ENCODE data around the gene PANX1.

PANX1 gene

GRCh38 chr11:94142308-94143281 lies 14.0 kb downstream of the PANX1 start:
- Histone ChIP-seq H3K4me1 (ENCODE audit: insufficient read depth, insufficient read length) (peaks cover 5% of the 10 kb centered on the region), H3K36me3 (ENCODE audit: insufficient read depth, insufficient read length, low read length) (peaks cover 2% of the 10 kb centered on the region), H3K9me3 (ENCODE audit: insufficient read depth, low read length) (no peaks in the 10 kb centered on the region), H3K9ac (ENCODE audit: insufficient read length, low read depth) (no peak overlapping the region), H3K27me3 (ENCODE audit: insufficient read depth, insufficient read length) (no peaks in the 10 kb centered on the region), H3K4me3 (ENCODE audit: insufficient read length, low read depth) (no peak overlapping the region)
- TF ChIP-seq ZNF274 (IDR thresholded peaks at IDR 0.05; ENCODE audit: low read depth, low read length) = no peak
- no peak for DNase-seq (ENCODE audit: low read depth, low spot score)

GRCh38 chr11:94144216-94144615 lies 15.6 kb downstream of the PANX1 start:
- no peak overlapping the region for H3K4me3 ChIP-seq (ENCODE audit: insufficient read length, low read depth)
- peaks cover 5% of the 10 kb centered on the region for H3K4me1 ChIP-seq (ENCODE audit: insufficient read depth, insufficient read length)
- H3K36me3 ChIP-seq (ENCODE audit: insufficient read depth, insufficient read length, low read length) = peaks cover 2% of the 10 kb centered on the region
- H3K9ac ChIP-seq (ENCODE audit: insufficient read length, low read depth) = no peak overlapping the region
- no peaks in the 10 kb centered on the region for H3K27me3 ChIP-seq (ENCODE audit: insufficient read depth, insufficient read length)
- TF ChIP-seq YY1 (IDR thresholded peaks at IDR 0.05; ENCODE audit: insufficient read depth, insufficient read length) = no peak
- DNase-seq (ENCODE audit: low read depth, low spot score) = no peak
- no peaks in the 10 kb centered on the region for H3K9me3 ChIP-seq (ENCODE audit: insufficient read depth, low read length)

GRCh38 chr11:94144664-94145063 lies 16.0 kb downstream of the PANX1 start:
- Histone ChIP-seq H3K36me3 (ENCODE audit: insufficient read depth, insufficient read length, low read length) (peaks cover 2% of the 10 kb centered on the region), H3K27me3 (ENCODE audit: insufficient read depth, insufficient read length) (no peaks in the 10 kb centered on the region), H3K4me1 (ENCODE audit: insufficient read depth, insufficient read length) (peaks cover 5% of the 10 kb centered on the region), H3K9ac (ENCODE audit: insufficient read length, low read depth) (no peak overlapping the region), H3K9me3 (ENCODE audit: insufficient read depth, low read length) (no peaks in the 10 kb centered on the region), H3K4me3 (ENCODE audit: insufficient read length, low read depth) (no peak overlapping the region)
- DNase-seq (ENCODE audit: low read depth, low spot score) = no peak
- TF ChIP-seq ZNF274 (IDR thresholded peaks at IDR 0.05; ENCODE audit: low read depth, low read length) (no peak), YY1 (IDR thresholded peaks at IDR 0.05; ENCODE audit: insufficient read depth, insufficient read length) (no peak), SUZ12 (IDR thresholded peaks at IDR 0.05; ENCODE audit: extremely low read depth, insufficient read depth, insufficient read length) (no peak)

- H3K4me1 ChIP-seq (ENCODE audit: insufficient read depth, insufficient read length) = peaks cover 5% of the 10 kb centered on the region
- TF ChIP-seq ZNF274 (IDR thresholded peaks at IDR 0.05; ENCODE audit: low read depth, low read length) (no peak), YY1 (IDR thresholded peaks at IDR 0.05; ENCODE audit: insufficient read depth, insufficient read length) (no peak), SUZ12 (IDR thresholded peaks at IDR 0.05; ENCODE audit: extremely low read depth, insufficient read depth, insufficient read length) (no peak)
- H3K27me3 ChIP-seq (ENCODE audit: insufficient read depth, insufficient read length) = no peaks in the 10 kb centered on the region
- no peak overlapping the region for H3K4me3 ChIP-seq (ENCODE audit: insufficient read length, low read depth)
- H3K9ac ChIP-seq (ENCODE audit: insufficient read length, low read depth) = no peak overlapping the region
- H3K9me3 ChIP-seq (ENCODE audit: insufficient read depth, low read length) = no peaks in the 10 kb centered on the region
- H3K36me3 ChIP-seq (ENCODE audit: insufficient read depth, insufficient read length, low read length) = peaks cover 2% of the 10 kb centered on the region
- DNase-seq (ENCODE audit: low read depth, low spot score) = no peak
Observed at GRCh38 chr11:94145431-94145830, 16.8 kb downstream of the PANX1 start.

GRCh38 chr11:94145916-94146315 lies 17.3 kb downstream of the PANX1 start:
- no peak for DNase-seq (ENCODE audit: low read depth, low spot score)
- no peaks in the 10 kb centered on the region for H3K9me3 ChIP-seq (ENCODE audit: insufficient read depth, low read length)

GRCh38 chr11:94147433-94147845 lies 18.8 kb downstream of the PANX1 start:
- Histone ChIP-seq H3K4me3 (ENCODE audit: insufficient read length, low read depth) (no peak overlapping the region), H3K9me3 (ENCODE audit: insufficient read depth, low read length) (no peaks in the 10 kb centered on the region), H3K4me1 (ENCODE audit: insufficient read depth, insufficient read length) (peaks cover 2% of the 10 kb centered on the region), H3K9ac (ENCODE audit: insufficient read length, low read depth) (no peak overlapping the region), H3K27me3 (ENCODE audit: insufficient read depth, insufficient read length) (no peaks in the 10 kb centered on the region), H3K36me3 (ENCODE audit: insufficient read depth, insufficient read length, low read length) (peaks cover 2% of the 10 kb centered on the region)
- DNase-seq (ENCODE audit: low read depth, low spot score) = no peak
- TF ChIP-seq SUZ12 (IDR thresholded peaks at IDR 0.05; ENCODE audit: extremely low read depth, insufficient read depth, insufficient read length) (no peak), ZNF274 (IDR thresholded peaks at IDR 0.05; ENCODE audit: low read depth, low read length) (no peak), YY1 (IDR thresholded peaks at IDR 0.05; ENCODE audit: insufficient read depth, insufficient read length) (no peak)

More at GRCh38 chr11:94145916-94146315, 17.3 kb downstream of the PANX1 start:
- Histone ChIP-seq H3K27me3 (ENCODE audit: insufficient read depth, insufficient read length) (no peaks in the 10 kb centered on the region), H3K4me1 (ENCODE audit: insufficient read depth, insufficient read length) (peaks cover 5% of the 10 kb centered on the region), H3K4me3 (ENCODE audit: insufficient read length, low read depth) (no peak overlapping the region), H3K36me3 (ENCODE audit: insufficient read depth, insufficient read length, low read length) (peaks cover 2% of the 10 kb centered on the region), H3K9ac (ENCODE audit: insufficient read length, low read depth) (no peak overlapping the region)
- TF ChIP-seq SUZ12 (IDR thresholded peaks at IDR 0.05; ENCODE audit: extremely low read depth, insufficient read depth, insufficient read length) (no peak), ZNF274 (IDR thresholded peaks at IDR 0.05; ENCODE audit: low read depth, low read length) (no peak), YY1 (IDR thresholded peaks at IDR 0.05; ENCODE audit: insufficient read depth, insufficient read length) (no peak)

- TF ChIP-seq ZNF274 (IDR thresholded peaks at IDR 0.05; ENCODE audit: low read depth, low read length) (no peak), SUZ12 (IDR thresholded peaks at IDR 0.05; ENCODE audit: extremely low read depth, insufficient read depth, insufficient read length) (no peak), YY1 (IDR thresholded peaks at IDR 0.05; ENCODE audit: insufficient read depth, insufficient read length) (no peak)
- H3K4me1 ChIP-seq (ENCODE audit: insufficient read depth, insufficient read length) = peaks cover 2% of the 10 kb centered on the region
- no peak for DNase-seq (ENCODE audit: low read depth, low spot score)
- no peak overlapping the region for H3K9ac ChIP-seq (ENCODE audit: insufficient read length, low read depth)
- no peaks in the 10 kb centered on the region for H3K9me3 ChIP-seq (ENCODE audit: insufficient read depth, low read length)
- H3K36me3 ChIP-seq (ENCODE audit: insufficient read depth, insufficient read length, low read length) = peaks cover 2% of the 10 kb centered on the region
- no peak overlapping the region for H3K4me3 ChIP-seq (ENCODE audit: insufficient read length, low read depth)
- no peaks in the 10 kb centered on the region for H3K27me3 ChIP-seq (ENCODE audit: insufficient read depth, insufficient read length)
Observed at GRCh38 chr11:94148189-94148588, 19.5 kb downstream of the PANX1 start.
